Measurements from ENCODE around the gene AOPEP.

The AOPEP gene

GRCh38 chr9:94719878-94720277 lies 6.6 kb upstream of the AOPEP start:
- no peak for DNase-seq

- DNase-seq, result no peak
Observed at GRCh38 chr9:94720846-94721549, 5.5 kb upstream of the AOPEP start.

DNA sequence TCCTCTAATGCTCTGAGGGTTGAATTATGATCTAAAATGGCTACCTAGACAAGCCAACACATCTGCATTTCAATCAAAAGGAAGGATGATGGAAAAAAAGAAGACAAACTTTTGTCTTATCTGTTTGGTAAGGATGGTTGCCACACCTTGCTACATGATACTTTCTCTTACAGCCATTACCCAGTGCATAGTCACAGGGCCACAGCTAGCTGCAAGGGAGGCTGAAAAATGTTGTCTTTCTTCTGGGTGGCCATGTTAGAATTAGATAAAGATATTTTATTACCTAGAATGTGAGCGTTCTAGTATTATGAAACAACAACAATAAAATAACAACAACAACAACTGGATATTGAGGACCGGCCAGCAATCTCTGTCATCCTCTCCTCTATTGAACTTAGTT lies 4.7 kb upstream of the AOPEP start:
- no peak for DNase-seq

GRCh38 chr9:94725293-94725692 lies 1.2 kb upstream of the AOPEP start:
- DNase-seq, result no peak

GRCh38 chr9:94728719-94729118 lies 2.2 kb downstream of the AOPEP start:
- no peak for DNase-seq

GRCh38 chr9:94729199-94729598 lies 2.7 kb downstream of the AOPEP start:
- no peak for DNase-seq

- no peak for DNase-seq
Observed at GRCh38 chr9:94734054-94734754, 7.7 kb downstream of the AOPEP start.

- no peak for DNase-seq
Observed at GRCh38 chr9:94736759-94737158, 10.3 kb downstream of the AOPEP start.

DNA sequence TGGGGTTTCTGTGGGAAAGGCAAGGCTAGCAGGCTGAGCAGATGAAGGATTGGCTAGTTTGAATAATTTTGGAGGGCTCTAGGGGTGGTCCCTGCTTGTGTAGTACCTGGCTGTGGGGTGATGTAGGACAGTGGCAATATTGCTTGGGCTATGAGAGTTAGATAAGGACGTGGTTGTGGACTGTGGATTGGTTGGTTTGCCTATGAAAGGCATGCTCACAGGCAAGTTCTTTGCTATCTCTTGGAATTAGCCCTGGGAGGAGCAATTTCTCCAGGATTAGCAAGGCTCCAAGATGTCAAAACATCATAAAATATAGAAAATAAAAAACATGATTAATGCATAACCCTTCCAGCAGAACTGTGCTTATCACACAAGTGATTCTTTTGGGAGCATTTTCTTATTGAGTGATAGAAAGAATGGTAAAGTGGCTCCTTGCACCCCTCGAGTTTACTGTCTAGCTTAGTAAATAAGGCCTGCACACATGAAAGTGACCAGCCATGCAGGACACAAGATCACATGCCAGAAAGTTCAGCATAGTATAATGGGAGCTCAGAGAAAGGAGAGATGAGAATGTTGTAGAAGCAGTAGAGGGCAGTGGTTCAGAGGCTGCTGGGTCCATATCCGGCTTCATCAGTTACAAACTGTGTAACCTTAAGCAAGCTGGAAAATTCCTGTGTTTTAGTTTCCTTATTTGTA lies 13.8 kb downstream of the AOPEP start:
- no peak for DNase-seq

DNA sequence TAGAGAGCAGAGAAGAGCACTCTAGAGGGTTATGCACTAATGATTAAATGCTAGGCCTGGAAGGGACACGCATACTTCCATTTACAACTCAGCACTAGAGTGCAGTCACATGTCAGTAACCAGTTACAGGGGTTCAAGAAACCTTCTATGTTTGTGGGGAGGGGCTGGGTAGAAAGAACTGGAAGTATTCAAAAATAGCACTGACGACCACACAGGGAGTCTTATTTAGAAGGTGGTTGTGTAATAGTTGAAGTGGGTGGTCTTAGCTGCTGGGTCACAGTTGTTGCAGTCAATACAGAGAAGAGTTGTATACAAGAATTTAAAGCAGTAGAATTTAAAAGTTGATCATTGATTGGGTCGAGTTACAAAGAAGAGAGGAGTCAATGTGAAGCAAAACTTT lies 15.4 kb downstream of the AOPEP start:
- DNase-seq, result no peak

- DNase-seq, result no peak
Observed at GRCh38 chr9:94743035-94743954, 16.8 kb downstream of the AOPEP start.

- no peak for DNase-seq
Observed at GRCh38 chr9:94745806-94746540, 19.5 kb downstream of the AOPEP start.

- DNase-seq, result no peak
Observed at GRCh38 chr9:94746541-94747370, 20.3 kb downstream of the AOPEP start.

DNA sequence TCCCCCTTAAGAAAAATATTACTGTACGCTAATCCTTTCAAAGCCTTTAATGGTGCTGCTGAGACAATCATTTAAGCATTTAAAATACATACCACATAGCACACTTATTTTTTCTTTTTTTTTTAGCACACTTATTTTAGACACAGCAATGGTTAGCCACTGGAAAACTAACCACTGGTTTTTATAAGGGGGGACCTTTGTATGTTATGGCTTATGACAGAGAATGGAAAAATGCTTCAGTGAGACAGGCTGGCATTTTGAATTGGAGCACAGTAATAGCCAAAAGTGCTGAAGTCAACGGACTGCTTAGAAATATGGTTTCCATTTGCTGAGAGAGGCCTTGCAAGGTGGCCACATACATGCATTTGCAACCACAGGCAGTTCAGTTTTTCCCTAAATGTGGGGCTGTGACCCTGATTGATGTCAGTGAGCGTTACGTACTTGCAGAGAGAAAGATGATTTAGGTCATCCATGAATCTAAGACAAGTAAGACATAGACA lies 28.5 kb downstream of the AOPEP start:
- no peak for DNase-seq

DNA sequence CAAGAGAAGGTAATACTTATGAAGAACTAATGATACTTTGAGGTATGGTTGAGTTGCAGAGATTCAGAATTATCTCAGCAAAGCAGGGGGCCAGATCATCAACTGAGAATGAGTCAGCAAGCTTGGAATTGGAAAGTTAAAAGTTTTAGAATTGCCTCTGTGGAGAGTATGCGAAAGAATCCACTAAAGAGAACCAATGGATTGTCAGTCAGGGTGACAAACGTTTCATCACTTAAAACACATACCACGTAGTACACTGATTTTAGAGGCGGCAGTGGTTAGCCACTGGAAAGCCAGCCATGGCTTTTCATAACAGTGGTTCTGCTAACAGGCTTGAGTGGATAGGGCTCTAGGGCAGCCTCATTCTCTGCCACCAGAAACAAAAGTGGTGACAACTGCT lies 30.7 kb downstream of the AOPEP start:
- DNase-seq, result no peak

DNA sequence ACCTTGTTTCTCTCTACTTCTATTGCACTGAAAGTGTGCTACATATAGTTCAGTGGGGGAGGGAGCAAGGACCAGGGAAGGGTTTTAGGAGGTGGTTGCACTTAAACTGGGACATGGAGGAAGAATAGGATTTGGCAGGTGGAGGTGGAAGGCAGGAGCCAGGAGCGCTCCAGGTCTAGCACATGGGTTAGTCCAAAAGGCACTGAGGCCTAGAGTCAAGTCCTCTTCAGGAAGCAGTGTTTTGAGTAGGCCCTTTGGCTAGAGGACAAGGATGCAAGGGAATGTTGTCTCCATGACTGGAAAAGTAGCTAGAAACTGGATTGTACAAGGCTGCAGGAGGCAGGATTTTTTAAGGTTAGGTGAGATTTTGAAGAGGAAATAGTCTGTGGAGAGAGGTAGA lies 31.5 kb downstream of the AOPEP start:
- no peak for DNase-seq

GRCh38 chr9:94758880-94759279 lies 32.4 kb downstream of the AOPEP start:
- no peak for DNase-seq

GRCh38 chr9:94760010-94760409 lies 33.5 kb downstream of the AOPEP start:
- no peak for DNase-seq

GRCh38 chr9:94760660-94761059 lies 34.2 kb downstream of the AOPEP start:
- DNase-seq, result no peak

DNA sequence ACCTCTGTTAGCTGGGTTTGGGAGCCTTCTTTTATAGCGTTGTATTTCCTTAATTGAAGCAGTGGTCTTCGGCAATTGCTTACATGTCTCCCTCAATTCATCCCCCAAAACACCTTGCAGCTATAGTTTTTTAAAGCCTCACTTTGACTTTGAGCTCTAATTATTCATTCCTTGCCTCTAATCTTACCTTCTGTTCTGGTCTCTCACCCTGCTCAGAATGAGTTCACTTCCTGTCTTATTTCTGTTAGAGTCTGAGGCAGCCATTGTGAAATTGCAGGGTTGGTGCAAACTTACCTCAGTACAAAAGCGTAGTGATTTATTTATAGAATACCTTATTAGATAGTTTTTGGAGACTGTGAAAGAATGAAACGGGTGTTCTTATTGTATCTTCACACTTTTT lies 35.0 kb downstream of the AOPEP start:
- DNase-seq, result no peak
